A549 (cell line): Measurements from ENCODE around the gene LRRC63. TPM values are rescaled to one million over a fixed set of nuclear protein-coding genes. Genes with fewer than 3 reads are reported as not detected.
A peak's percentile ranks its signal among the peaks of the same experiment; 100 is the strongest.

Experiments used
- ATAC-seq, 2 experiments: fragments of 200-7000 bp in 1 of 2; fragments of >200 bp in 1 of 2; cut with Nextera tagmentation in 1 of 2; cut with Tn5 transposase in 1 of 2; 3 replicates each; pipeline versions ENCODE4 v1.8.0 to v1.9.1; 2018 to 2020; ENCODE audit warnings: mild to moderate bottlenecking in 1 of 2, moderate library complexity in 1 of 2
- CTCF ChIA-PET: fragments of 300-600 bp; sonication (Branson Sonifier 250); formaldehyde crosslinking; extraction: SDS; loops from one replicate; lab custom pipeline; 2021; ENCODE audit warnings: antibody characterized with exemption, inconsistent platforms; lab: Yijun Ruan, JAX
- POLR2A ChIA-PET: fragments of 350-600 bp; formaldehyde crosslinking; extraction: SDS; loops from one replicate; lab custom pipeline; 2021; ENCODE audit warnings: antibody characterized with exemption, inconsistent platforms; lab: Yijun Ruan, JAX
- DNase-seq, 2 experiments: peaks; one replicate each; pipeline versions ENCODE4 v3.0.0 to v3.0.0-alpha.2; 2011 to 2016; ENCODE audit warnings: low read depth in 1 of 2, low spot score in 1 of 2
- FAIRE-seq: peaks from 2 replicates; lab custom pipeline; 2011; peaks lifted over from hg19 to GRCh38; lab: Jason Lieb, UNC
- H3K27ac ChIP-seq, 2 experiments: fragments of >200 bp; sonication (Bioruptor Twin); formaldehyde crosslinking; 3 replicates each; pipeline ENCODE4 v1.5.1; 2016 to 2017
- H3K4me1 ChIP-seq: fragments of >200 bp; sonication (Bioruptor Twin); formaldehyde crosslinking; 3 replicates; pipeline ENCODE4 v1.6.1; 2016
- H3K4me2 ChIP-seq: fragments of >200 bp; sonication (Bioruptor Twin); formaldehyde crosslinking; 3 replicates; pipeline ENCODE4 v1.6.1; 2016
- H3K4me3 ChIP-seq: fragments of >200 bp; sonication (Bioruptor Twin); formaldehyde crosslinking; 3 replicates; pipeline ENCODE4 v1.5.1; 2016
- H3K9me3 ChIP-seq: fragments of >200 bp; sonication (Bioruptor Twin); formaldehyde crosslinking; 3 replicates; pipeline ENCODE4 v1.6.1; 2016
- CBX2 ChIP-seq: fragments of 200-600 bp; sonication (generic); IDR thresholded peaks from 2 replicates; pipeline ENCODE4 v1.6.1; 2016; ENCODE audit warnings: low read depth, mild to moderate bottlenecking, borderline replicate concordance
- CBX8 ChIP-seq: fragments of 200-600 bp; sonication (generic); IDR thresholded peaks from 2 replicates; pipeline ENCODE4 v1.6.1; 2016
- CEBPB ChIP-seq, 2 experiments: fragments of >200 bp in 1 of 2; sonication (Bioruptor Twin) in 1 of 2; formaldehyde crosslinking in 1 of 2; IDR thresholded peaks; 2 replicates each; pipeline ENCODE4 v1.6.1; 2012 to 2016
- CHD2 ChIP-seq: fragments of 150-350 bp; IDR thresholded peaks from 2 replicates; pipeline ENCODE4 v1.6.1; 2014; ENCODE audit warnings: low read length; ENCODE audit not compliant: partially characterized antibody
- CHD4 ChIP-seq: fragments of 200-600 bp; sonication (generic); IDR thresholded peaks from 2 replicates; pipeline ENCODE4 v1.6.1; 2016; ENCODE audit warnings: antibody characterized with exemption, mild to moderate bottlenecking, borderline replicate concordance
- E2F6 ChIP-seq: IDR thresholded peaks from 2 replicates; pipeline ENCODE4 v1.6.1; 2012; ENCODE audit warnings: low read depth, borderline replicate concordance
- FOSB ChIP-seq: fragments of 250-450 bp; sonication (Bioruptor Pico); IDR thresholded peaks from 2 replicates; pipeline ENCODE4 v1.5.0; 2020; ENCODE audit warnings: mild to moderate bottlenecking, moderate library complexity
- FOXS1 ChIP-seq: fragments of 250-450 bp; sonication (Bioruptor Pico); IDR thresholded peaks from 2 replicates; pipeline ENCODE4 v1.5.0; 2020; ENCODE audit warnings: mild to moderate bottlenecking, moderate library complexity
- JUN ChIP-seq, 2 experiments: fragments of >200 bp; sonication (Bioruptor Twin); formaldehyde crosslinking; IDR thresholded peaks; 2 replicates in 1 of 2; 3 replicates in 1 of 2; pipeline ENCODE4 v1.6.1; 2016 to 2017
- KDM1A ChIP-seq: fragments of 200-600 bp; sonication (generic); IDR thresholded peaks from 2 replicates; pipeline ENCODE4 v1.6.1; 2016; ENCODE audit warnings: low read depth, mild to moderate bottlenecking
- MAFK ChIP-seq: fragments of 450-650 bp; IDR thresholded peaks from 2 replicates; pipeline ENCODE4 v1.6.1; 2014; ENCODE audit not compliant: partially characterized antibody
- MAX ChIP-seq: IDR thresholded peaks from 2 replicates; pipeline ENCODE4 v1.6.1; 2012
- MAZ ChIP-seq: fragments of 150-350 bp; IDR thresholded peaks from 2 replicates; pipeline ENCODE4 v1.6.1; 2014; ENCODE audit warnings: antibody characterized with exemption, low read depth, low read length, borderline replicate concordance
- POLR2A ChIP-seq: IDR thresholded peaks from 2 replicates; pipeline ENCODE4 v1.6.1; 2012; ENCODE audit warnings: mild to moderate bottlenecking, low read length
- RAD21 ChIP-seq, 2 experiments: fragments of >200 bp in 1 of 2; sonication (Bioruptor Twin) in 1 of 2; formaldehyde crosslinking in 1 of 2; IDR thresholded peaks in 1 of 2; conservative IDR thresholded peaks in 1 of 2; 2 replicates in 1 of 2; 3 replicates in 1 of 2; pipeline ENCODE4 v1.6.1; 2012 to 2018; ENCODE audit warnings: inconsistent platforms in 1 of 2
- SMC3 ChIP-seq: fragments of >200 bp; sonication (Bioruptor Twin); formaldehyde crosslinking; IDR thresholded peaks from 3 replicates; pipeline ENCODE4 v1.6.1; 2018; ENCODE audit warnings: inconsistent platforms
- SREBF2 ChIP-seq: fragments of 450-650 bp; IDR thresholded peaks from 2 replicates; pipeline ENCODE4 v1.6.1; 2014; ENCODE audit warnings: mild to moderate bottlenecking, moderate library complexity
- ZC3H11A ChIP-seq: fragments of 450-650 bp; IDR thresholded peaks from 2 replicates; pipeline ENCODE4 v1.6.1; 2014; ENCODE audit warnings: antibody characterized with exemption, mild to moderate bottlenecking
- ZFP36 ChIP-seq: fragments of 450-650 bp; IDR thresholded peaks from 2 replicates; pipeline ENCODE4 v1.6.1; 2014; ENCODE audit warnings: borderline replicate concordance; ENCODE audit not compliant: partially characterized antibody
- ZNF302 ChIP-seq: fragments of 250-450 bp; sonication (Bioruptor Pico); IDR thresholded peaks from 2 replicates; pipeline ENCODE4 v1.9.0; 2021; ENCODE audit warnings: inconsistent platforms, mild to moderate bottlenecking, moderate library complexity
- ZSCAN20 ChIP-seq: fragments of 250-450 bp; sonication (Bioruptor Pico); IDR thresholded peaks from 2 replicates; pipeline ENCODE4 v1.8.0; 2022; ENCODE audit warnings: mild to moderate bottlenecking, moderate library complexity
- WGBS: methylation state at CpG from one replicate; pipeline ENCODE4 v1.1.6; 2017; ENCODE audit errors: missing lambda C conversion rate; 5-methylcytosine and 5-hydroxymethylcytosine counted together
- polyA plus RNA-seq, 4 experiments: library from polyadenylated mRNA; depleted of rRNA in 3 of 4; stranded (reverse); fragments of >200 nt; fragmentation: RNase III in 1 of 4; extraction: RNeasy Plus Mini Kit Qiagen cat#74134 plus additional on column Dnase treatment in 1 of 4; gene quantifications; 2 replicates in 3 of 4; 3 replicates in 1 of 4; pipeline ENCODE4 v1.2.3, GENCODE V29; 2011 to 2017
- TF ChIP-seq, protein P1 (sequence below): fragments of >200 bp; sonication (Bioruptor Twin); formaldehyde crosslinking; IDR thresholded peaks from 3 replicates; pipeline ENCODE4 v1.5.1; 2016
- TF ChIP-seq, protein P2 (sequence below): fragments of 250-450 bp; sonication (Bioruptor Pico); IDR thresholded peaks from 2 replicates; pipeline ENCODE4 v1.5.0; 2020; ENCODE audit warnings: low read depth, mild to moderate bottlenecking, moderate library complexity

Gene LRRC63
- polyA plus RNA-seq, 2 of the 4 experiments (the other 2 are of a cell fraction), result 0.06 to 0.19 TPM

DNA sequence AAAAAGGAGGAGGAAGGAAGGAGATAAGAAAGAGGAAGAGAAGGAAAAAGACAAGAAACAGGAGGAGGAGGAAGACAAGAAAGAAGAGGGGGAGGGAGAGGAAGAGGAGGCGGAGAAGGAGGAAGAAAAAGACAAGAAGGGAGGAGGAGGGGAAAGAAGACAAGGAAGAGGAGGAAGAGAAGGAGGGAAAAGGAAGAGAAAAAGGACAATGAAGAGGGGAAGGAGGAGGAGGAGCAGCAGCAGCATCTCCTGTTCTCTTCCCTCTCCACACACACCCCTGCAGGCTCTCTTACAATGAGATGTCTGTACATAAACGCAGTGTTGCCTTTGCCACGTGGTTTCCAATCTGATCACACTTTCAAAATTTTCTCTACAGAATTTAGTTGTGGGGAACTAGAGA, 108.7 kb downstream of the LRRC63 start:
- TF ChIP-seq CBX8, result no peak
- ATAC-seq (no peak), FAIRE-seq (no peak), DNase-seq (no peak)
- CTCF ChIA-PET, result interaction anchor here (1.5 to 1.6 kb wide), 2 partner anchors 9 to 34 kb away, joined by 4 to 11 read pairs; no protein-coding TSS in a partner anchor
- Histone ChIP-seq H3K4me1 (no peaks in the 10 kb centered on the region), H3K4me2 (no peak overlapping the region), H3K27ac (no peak overlapping the region), H3K4me3 (no peak overlapping the region), H3K9me3 (no peaks in the 10 kb centered on the region)
- WGBS, result 42% methylated on average over 3 of the region's 3 CpGs
- POLR2A ChIA-PET, result no interaction called here

DNA sequence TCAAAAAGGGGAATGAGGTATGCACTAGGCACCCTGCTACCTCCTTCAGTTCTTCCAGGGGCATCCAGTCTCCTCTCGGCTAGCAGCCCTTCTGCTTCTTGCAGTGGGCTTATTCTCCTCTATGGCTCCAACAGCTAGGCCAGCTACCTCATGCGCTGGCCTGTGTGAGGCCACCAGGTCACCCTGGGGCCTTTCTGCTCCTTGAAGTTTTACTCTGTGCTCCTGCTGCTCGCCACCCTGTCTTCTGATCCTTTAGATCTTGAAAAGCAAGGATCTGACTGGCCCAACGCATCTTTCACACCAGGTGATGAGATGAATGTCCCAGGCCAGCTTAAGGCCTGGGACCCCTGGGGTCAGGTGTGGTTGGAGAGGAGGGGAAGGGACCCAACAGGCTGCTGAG, 109.1 kb downstream of the LRRC63 start:
- H3K27ac ChIP-seq, result no peak overlapping the region
- DNase-seq, result no peak
- POLR2A ChIA-PET, result no interaction called here
- CTCF ChIA-PET, result interaction anchor here (1.1 to 1.6 kb wide), 4 partner anchors 10 to 161 kb away, joined by 3 to 11 read pairs (median 5); no protein-coding TSS in a partner anchor
- no peak overlapping the region for H3K4me2 ChIP-seq
- no peaks in the 10 kb centered on the region for H3K4me1 ChIP-seq
- 73% methylated on average over 2 of the region's 4 CpGs for whole genome bisulfite sequencing
- no peak for TF ChIP-seq CEBPB (IDR thresholded peaks at IDR 0.05)
- no peak for TF ChIP-seq MAZ
- TF ChIP-seq ZNF302 (CRISPR knock-in tag), result no peak
- no peak for TF ChIP-seq ZSCAN20
- no peak for TF ChIP-seq POLR2A
- TF ChIP-seq ZFP36, result no peak
- no peak for TF ChIP-seq SREBF2
- no peaks in the 10 kb centered on the region for H3K9me3 ChIP-seq
- FAIRE-seq, result no peak
- ATAC-seq, result peak in 1 of 2 experiments; percentile 20; a peak in 1 of 6 replicates
- H3K4me3 ChIP-seq, result no peak overlapping the region

GRCh38 chr13:46321494-46322225, 109.9 kb downstream of the LRRC63 start:
- peak; percentile 26 to 38 for DNase-seq
- Histone ChIP-seq H3K4me3 (no peak overlapping the region), H3K27ac (no peak overlapping the region), H3K9me3 (no peaks in the 10 kb centered on the region), H3K4me1 (no peaks in the 10 kb centered on the region), H3K4me2 (no peak overlapping the region)
- no peak for FAIRE-seq
- TF ChIP-seq, protein P1, sequence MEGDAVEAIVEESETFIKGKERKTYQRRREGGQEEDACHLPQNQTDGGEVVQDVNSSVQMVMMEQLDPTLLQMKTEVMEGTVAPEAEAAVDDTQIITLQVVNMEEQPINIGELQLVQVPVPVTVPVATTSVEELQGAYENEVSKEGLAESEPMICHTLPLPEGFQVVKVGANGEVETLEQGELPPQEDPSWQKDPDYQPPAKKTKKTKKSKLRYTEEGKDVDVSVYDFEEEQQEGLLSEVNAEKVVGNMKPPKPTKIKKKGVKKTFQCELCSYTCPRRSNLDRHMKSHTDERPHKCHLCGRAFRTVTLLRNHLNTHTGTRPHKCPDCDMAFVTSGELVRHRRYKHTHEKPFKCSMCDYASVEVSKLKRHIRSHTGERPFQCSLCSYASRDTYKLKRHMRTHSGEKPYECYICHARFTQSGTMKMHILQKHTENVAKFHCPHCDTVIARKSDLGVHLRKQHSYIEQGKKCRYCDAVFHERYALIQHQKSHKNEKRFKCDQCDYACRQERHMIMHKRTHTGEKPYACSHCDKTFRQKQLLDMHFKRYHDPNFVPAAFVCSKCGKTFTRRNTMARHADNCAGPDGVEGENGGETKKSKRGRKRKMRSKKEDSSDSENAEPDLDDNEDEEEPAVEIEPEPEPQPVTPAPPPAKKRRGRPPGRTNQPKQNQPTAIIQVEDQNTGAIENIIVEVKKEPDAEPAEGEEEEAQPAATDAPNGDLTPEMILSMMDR, result peak; percentile 65
- TF ChIP-seq MAZ (no peak), RAD21 (conservative IDR thresholded peaks at IDR 0.05 in 1 of 2, IDR thresholded peaks at IDR 0.05 in 1 of 2) (peak; percentile 68 to 71), SMC3 (peak; percentile 50)
- ATAC-seq, result peak; percentile 68 to 80
- ChIA-PET POLR2A (no interaction called here), CTCF (interaction anchor here (0.8 to 1.6 kb wide), 9 partner anchors 11 to 514 kb away, joined by 3 to 11 read pairs (median 4); partner anchors contain the start of gene RUBCNL)
- 38% methylated on average over 17 of the region's 17 CpGs for WGBS

DNA sequence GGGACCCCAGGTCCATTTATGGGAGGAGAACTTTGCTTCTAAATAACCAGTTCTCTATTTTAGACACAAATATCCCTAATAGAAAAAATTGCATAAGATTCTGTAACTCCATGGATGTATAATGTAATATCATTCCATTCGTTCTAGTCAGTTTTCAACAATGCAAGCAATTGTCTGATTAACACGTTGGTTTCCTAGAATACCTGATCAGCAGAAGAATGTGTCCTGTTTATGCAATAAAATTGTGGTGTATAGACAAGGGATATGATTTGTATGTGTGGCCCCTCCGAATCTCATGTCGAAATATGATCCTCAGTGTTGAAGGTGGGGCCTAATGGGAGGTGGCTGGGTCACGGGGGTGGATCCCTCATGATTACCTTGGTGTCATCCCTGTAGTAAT, 113.2 kb downstream of the LRRC63 start:
- no peaks in the 10 kb centered on the region for H3K9me3 ChIP-seq
- H3K27ac ChIP-seq, result no peak overlapping the region
- DNase-seq, result no peak
- FAIRE-seq, result no peak
- no peak overlapping the region for H3K4me2 ChIP-seq
- H3K4me1 ChIP-seq, result no peaks in the 10 kb centered on the region
- TF ChIP-seq, protein P2, sequence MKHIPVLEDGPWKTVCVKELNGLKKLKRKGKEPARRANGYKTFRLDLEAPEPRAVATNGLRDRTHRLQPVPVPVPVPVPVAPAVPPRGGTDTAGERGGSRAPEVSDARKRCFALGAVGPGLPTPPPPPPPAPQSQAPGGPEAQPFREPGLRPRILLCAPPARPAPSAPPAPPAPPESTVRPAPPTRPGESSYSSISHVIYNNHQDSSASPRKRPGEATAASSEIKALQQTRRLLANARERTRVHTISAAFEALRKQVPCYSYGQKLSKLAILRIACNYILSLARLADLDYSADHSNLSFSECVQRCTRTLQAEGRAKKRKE (CRISPR knock-in tag), result no peak
- no peak for TF ChIP-seq JUN (IDR thresholded peaks at IDR 0.05)
- TF ChIP-seq MAX, result no peak
- no peak for TF ChIP-seq CBX2
- no peak for TF ChIP-seq CHD4
- TF ChIP-seq CEBPB (IDR thresholded peaks at IDR 0.05), result no peak
- TF ChIP-seq ZFP36, result no peak
- TF ChIP-seq FOXS1 (CRISPR knock-in tag), result no peak
- no peak for TF ChIP-seq ZC3H11A
- no peak for TF ChIP-seq KDM1A
- TF ChIP-seq FOSB (CRISPR knock-in tag), result no peak
- TF ChIP-seq E2F6, result no peak
- no peak for TF ChIP-seq CHD2
- no peak for TF ChIP-seq MAFK
- ATAC-seq, result no peak
- 20% methylated on average over 5 of the region's 5 CpGs for WGBS
- no peak overlapping the region for H3K4me3 ChIP-seq
- POLR2A ChIA-PET, result no interaction called here
- CTCF ChIA-PET, result no interaction called here
